ENCODE data around the gene MMUT.

- TF ChIP-seq GATA2 (IDR thresholded peaks at IDR 0.05; ENCODE audit: low read depth, low read length) (no peak), GATA3 (IDR thresholded peaks at IDR 0.05; ENCODE audit: low read depth, low read length) (no peak)
These were observed 1.6 kb upstream of the MMUT start for GRCh38 chr6:49464691-49465090.
